Activated CD8-positive, alpha-beta memory T cell treated with anti-CD3 and anti-CD28 coated beads, Interleukin-2, amount 10 ng/mL, durations not matched to agents 7 days and 5 days (primary cell): Measurements from ENCODE around the gene PGPEP1. TPM values are rescaled to one million over a fixed set of nuclear protein-coding genes. Genes with fewer than 3 reads are reported as not detected.
"Not testable (repeated sequence)": the region's sequence is repeated elsewhere in the genome, so short reads cannot be mapped to it uniquely, and the experiment has no call there.

Experiments used
- ATAC-seq: fragments of 150-1000 bp; cut with Tn5 transposase; one replicate; pipeline ENCODE4 v1.10.0; 2021; ENCODE audit warnings: moderate library complexity
- CTCF ChIA-PET: fragments of 350-600 bp; sonication (Branson Sonifier 250); formaldehyde crosslinking; loops from one replicate; lab custom pipeline; 2021; ENCODE audit warnings: antibody characterized with exemption; lab: Charles Lee
- DNase-seq: peaks from one replicate; pipeline ENCODE4 v3.0.0-alpha.2; 2020
- H3K27ac Mint-ChIP-seq: one replicate; pipeline ENCODE4 v1.8.0; 2021; ENCODE audit warnings: mild to moderate bottlenecking, mixed read lengths
- H3K27me3 Mint-ChIP-seq: one replicate; pipeline ENCODE4 v1.8.0; 2021; ENCODE audit warnings: mixed read lengths
- H3K36me3 Mint-ChIP-seq: one replicate; pipeline ENCODE4 v1.8.0; 2021; ENCODE audit warnings: mild to moderate bottlenecking, mixed read lengths
- H3K4me1 Mint-ChIP-seq: one replicate; pipeline ENCODE4 v1.8.0; 2021; ENCODE audit warnings: mixed read lengths
- H3K4me3 Mint-ChIP-seq: one replicate; pipeline ENCODE4 v1.8.0; 2021; ENCODE audit warnings: mild to moderate bottlenecking, moderate library complexity, mixed read lengths
- H3K9me3 Mint-ChIP-seq: one replicate; pipeline ENCODE4 v1.8.0; 2022; ENCODE audit warnings: low read depth, mixed read lengths
- total RNA-seq, 2 experiments: library from RNA; stranded (reverse); gene quantifications; one replicate each; pipeline ENCODE4 v1.2.3, GENCODE V29; 2021

PGPEP1 gene
- total RNA-seq, 2 experiments from 2014 or later: 35.5 to 44.7 TPM

DNA sequence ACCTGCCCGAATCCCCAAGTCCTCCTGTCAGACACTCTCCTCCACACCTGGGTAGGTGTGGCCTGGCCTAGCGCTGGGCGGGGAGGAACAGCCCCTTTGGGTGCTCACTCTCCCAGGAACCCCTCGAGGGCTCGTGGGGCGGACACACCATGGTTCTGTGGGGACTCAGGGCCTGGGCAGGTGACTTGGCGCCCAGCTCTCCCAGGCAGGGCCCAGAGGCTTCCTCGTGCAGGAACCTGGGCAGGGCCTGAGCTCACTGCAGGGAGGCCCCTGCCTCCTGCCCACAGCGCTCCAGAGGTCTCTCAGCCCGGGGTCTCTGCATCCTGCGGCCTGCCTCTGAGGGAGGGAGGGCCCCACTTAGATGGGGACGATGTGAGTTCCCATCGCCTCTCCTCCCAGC is 29.4 kb upstream of the PGPEP1 start:
- H3K27me3 Mint-ChIP-seq: no peaks in the 10 kb centered on the region
- peaks cover 30% of the 10 kb centered on the region for H3K36me3 Mint-ChIP-seq
- CTCF ChIA-PET: interaction anchor here (3.2 to 17.3 kb wide), 2 partner anchors 11 to 30 kb away, joined by 16 to 399 read pairs; partner anchors contain the start of genes JUND and LSM4
- H3K9me3 Mint-ChIP-seq: no peaks in the 10 kb centered on the region
- H3K27ac Mint-ChIP-seq: peak overlapping the region; percentile 36
- no peak overlapping the region for H3K4me3 Mint-ChIP-seq
- DNase-seq (no peak), ATAC-seq (no peak)
- peaks cover 39% of the 10 kb centered on the region for H3K4me1 Mint-ChIP-seq

DNA sequence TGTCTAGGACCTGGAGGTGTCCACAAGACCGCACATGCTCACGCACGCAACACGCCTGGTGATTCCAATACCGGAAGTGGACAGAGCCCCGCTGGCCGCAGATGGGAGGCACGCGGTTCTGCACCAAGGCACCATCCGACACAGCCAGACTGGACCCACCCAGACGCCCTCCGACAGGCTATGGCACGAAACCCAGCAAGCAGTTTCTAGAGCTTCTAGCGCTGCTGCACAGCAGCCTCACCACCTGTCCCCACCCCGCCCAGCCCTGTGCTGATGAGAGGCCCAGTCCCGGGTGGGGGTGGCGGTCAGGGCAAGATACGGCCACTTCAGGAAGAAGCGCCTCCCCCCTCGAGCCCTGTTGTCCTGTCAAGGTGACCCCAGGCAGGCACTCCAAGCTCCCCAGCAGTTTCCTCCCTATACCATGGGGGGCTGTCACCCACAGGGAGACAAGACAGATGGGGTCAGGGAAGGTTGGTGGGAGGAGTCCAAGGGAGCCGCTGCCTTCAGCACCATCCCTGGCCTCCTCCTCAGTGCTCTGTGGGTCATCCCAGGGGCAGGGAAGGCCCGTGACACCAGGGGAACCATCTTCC is 28.8 kb upstream of the PGPEP1 start:
- no peaks in the 10 kb centered on the region for H3K27me3 Mint-ChIP-seq
- ATAC-seq (no peak), DNase-seq (no peak)
- peaks cover 32% of the 10 kb centered on the region for H3K36me3 Mint-ChIP-seq
- H3K9me3 Mint-ChIP-seq: no peaks in the 10 kb centered on the region
- H3K27ac Mint-ChIP-seq: no peak overlapping the region
- H3K4me3 Mint-ChIP-seq: no peak overlapping the region
- CTCF ChIA-PET: interaction anchor here (3.2 to 17.3 kb wide), 2 partner anchors 10 to 30 kb away, joined by 16 to 399 read pairs; partner anchors contain the start of genes JUND and LSM4
- H3K4me1 Mint-ChIP-seq: peaks cover 36% of the 10 kb centered on the region

DNA sequence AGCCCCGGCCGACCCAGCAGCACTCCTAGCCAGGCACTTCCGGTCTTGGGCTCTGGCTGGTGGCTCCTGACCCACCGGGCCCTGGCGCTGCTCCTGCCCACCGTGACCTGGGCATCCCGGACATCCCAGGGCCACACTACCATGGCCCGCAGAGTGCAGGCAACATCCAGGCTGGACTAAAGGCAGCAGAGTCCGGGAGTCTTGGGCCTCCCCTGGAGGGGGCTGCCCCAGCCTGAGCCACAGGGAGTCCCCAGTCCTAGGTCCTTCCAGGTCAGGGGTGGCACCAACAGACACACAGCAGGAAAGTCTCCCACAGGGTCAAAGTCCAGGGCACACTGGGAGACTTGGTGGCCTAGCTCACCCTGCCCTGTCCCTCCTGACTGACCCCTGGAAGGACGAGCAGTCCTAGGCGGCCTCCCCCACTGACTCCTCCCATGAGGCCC is 28.3 kb upstream of the PGPEP1 start:
- no peaks in the 10 kb centered on the region for H3K9me3 Mint-ChIP-seq
- H3K27ac Mint-ChIP-seq: no peak overlapping the region
- no peak for ATAC-seq
- H3K27me3 Mint-ChIP-seq: no peaks in the 10 kb centered on the region
- H3K4me3 Mint-ChIP-seq: no peak overlapping the region
- peaks cover 32% of the 10 kb centered on the region for H3K4me1 Mint-ChIP-seq
- H3K36me3 Mint-ChIP-seq: peaks cover 29% of the 10 kb centered on the region
- no peak for DNase-seq
- CTCF ChIA-PET: interaction anchor here (3.2 to 17.3 kb wide), 2 partner anchors 9 to 31 kb away, joined by 16 to 399 read pairs; partner anchors contain the start of genes JUND and LSM4

DNA sequence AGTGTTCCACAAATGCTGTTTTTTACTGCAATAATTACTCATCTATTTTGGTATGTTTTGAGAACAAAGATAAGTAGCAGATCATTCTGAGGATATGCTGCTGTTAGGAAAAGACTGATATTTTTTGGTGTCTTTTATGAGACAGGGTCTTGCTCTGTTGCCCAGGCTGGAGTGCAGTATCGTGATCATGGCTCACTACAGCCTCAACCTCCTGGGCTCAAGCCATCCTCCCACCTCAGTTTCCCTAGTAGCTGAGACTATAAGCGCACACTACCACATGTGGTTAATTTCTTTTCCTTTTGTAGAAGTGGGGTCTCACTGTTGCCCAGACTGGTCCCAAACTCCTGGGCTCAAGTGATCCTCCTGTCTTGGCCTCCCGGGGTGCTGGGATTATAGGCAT is 27.0 kb upstream of the PGPEP1 start:
- no peak for ATAC-seq
- Mint-ChIP-seq H3K36me3 (peaks cover 28% of the 10 kb centered on the region), H3K9me3 (no peaks in the 10 kb centered on the region), H3K4me1 (peaks cover 36% of the 10 kb centered on the region), H3K27me3 (no peaks in the 10 kb centered on the region), H3K4me3 (no peak overlapping the region), H3K27ac (peak overlapping the region; percentile 24)
- CTCF ChIA-PET: interaction anchor here (0.6 to 17.3 kb wide), 4 partner anchors 8 to 42 kb away, joined by 3 to 399 read pairs (median 5); partner anchors contain the start of gene JUND
- no peak for DNase-seq

DNA sequence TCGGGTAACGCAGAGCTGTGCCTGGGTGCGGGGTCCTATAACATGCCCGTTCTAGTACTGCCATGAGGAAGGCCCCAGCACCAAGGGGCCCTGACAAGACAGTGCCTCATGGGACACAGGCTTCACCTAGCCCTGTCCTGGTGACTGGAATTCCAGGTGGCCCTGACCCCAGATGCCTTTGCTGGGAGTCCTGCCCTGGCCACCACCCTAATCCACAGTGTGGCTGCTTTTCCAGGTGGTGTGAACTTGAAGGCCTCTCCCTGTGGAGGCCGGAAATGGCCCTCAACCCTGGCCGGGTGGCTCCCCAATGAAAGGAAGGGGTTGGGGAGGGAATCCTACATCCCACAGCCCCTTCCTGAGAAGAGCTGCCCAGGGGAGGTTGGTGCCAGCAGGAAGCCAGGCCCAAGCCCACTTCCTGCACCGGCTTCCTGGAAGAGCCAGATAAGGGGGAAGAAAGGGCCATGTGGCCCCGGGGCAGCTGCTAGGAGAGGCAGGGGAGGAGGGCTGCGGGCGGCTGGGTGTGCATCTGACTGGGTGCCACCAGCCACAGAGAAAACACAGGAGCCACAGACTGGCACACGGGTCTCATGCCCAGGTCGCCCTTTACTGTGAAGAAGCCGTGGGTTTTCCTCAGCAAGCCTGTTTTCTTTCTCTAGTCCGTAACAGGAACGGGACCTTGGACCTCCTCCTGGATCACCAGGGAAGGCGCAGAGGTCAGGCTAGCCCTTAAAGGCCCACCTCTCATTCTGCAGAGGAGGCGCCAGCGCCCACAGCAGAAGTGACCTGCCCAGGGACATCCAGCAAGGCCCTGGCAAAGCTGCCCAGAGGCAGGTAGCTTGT is 22.2 kb upstream of the PGPEP1 start:
- Mint-ChIP-seq H3K36me3 (peaks cover 41% of the 10 kb centered on the region), H3K4me3 (peak overlapping the region; percentile 47), H3K4me1 (peaks cover 66% of the 10 kb centered on the region), H3K27me3 (no peaks in the 10 kb centered on the region), H3K27ac (peak overlapping the region; percentile 95), H3K9me3 (no peaks in the 10 kb centered on the region)
- peak; percentile 71 for DNase-seq
- CTCF ChIA-PET: interaction anchor here (0.6 to 17.3 kb wide), 10 partner anchors 10 to 104 kb away, joined by 3 to 399 read pairs (median 4); partner anchors contain the start of gene JUND
- peak; percentile 45 for ATAC-seq

DNA sequence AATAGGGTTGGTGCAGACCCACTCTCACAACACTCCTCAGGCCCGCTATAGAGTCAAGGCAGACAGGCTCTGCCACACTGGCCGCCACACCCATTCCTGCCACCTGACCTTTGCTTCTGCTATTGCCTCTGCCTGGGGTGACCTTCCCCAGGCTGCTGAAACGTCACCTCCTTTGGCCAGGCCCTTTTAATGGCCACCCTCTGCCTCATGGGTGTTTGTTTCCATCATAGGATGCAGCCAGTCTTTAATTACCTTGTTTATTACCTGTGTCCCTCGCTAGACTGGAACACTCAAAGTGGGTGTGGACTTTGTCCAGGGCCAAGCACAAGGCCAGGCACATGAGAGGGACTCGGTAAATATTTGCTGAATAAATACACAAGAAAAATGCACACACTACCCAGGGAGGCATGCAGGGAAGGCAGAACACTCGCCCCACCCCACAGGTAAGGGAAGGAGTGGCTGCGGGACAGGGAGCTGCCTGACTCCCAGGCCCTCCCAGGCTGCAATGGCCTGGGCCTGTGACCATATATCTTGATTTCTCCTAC is 20.7 kb upstream of the PGPEP1 start:
- ATAC-seq: no peak
- Mint-ChIP-seq H3K4me3 (peak overlapping the region; percentile 7), H3K9me3 (no peaks in the 10 kb centered on the region), H3K27me3 (no peaks in the 10 kb centered on the region), H3K27ac (peak overlapping the region; percentile 97), H3K4me1 (peaks cover 70% of the 10 kb centered on the region), H3K36me3 (peaks cover 31% of the 10 kb centered on the region)
- CTCF ChIA-PET: interaction anchor here (0.7 to 17.3 kb wide), 6 partner anchors 8 to 68 kb away, joined by 3 to 399 read pairs (median 10); partner anchors contain the start of gene JUND
- no peak for DNase-seq

DNA sequence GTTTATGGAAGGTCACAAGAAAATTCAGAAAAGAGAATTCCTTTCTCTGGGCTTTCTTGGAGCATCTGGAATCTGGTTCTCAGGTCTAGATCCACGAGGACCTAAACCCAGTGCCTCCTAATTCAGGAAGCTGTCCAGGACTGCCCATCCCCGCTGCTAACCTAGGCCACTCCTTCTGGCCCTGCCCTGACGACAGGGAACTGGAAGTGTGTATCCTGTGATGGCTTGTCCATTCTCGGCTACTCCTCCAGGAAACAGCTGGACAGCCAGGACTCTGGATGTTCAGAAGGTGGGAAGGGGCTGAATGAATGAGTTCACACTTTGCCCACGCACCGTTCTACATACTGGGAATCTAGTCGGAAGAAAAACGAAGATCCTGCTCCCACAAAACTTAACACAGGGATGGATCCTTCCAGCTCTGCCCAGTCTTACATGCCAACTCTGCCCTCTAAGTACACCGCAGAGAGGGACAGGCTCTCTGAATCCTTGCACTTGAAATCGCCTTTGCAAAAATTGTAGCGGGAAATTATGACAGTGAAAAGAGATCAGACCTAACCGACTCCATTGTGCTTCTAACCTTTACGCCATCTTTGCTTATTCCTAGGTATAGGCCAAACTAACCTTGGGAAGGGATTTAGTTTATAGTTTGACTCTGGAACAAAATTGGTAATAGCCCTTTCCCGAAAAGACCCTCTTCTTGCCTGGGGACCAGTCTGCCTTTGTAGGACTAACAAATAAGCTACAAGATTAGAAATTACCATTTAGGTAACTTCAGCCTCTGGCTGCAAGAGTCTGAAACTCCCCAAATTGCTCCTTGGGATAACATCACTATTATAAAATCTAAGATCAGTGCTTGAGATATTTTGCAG is 19.3 kb upstream of the PGPEP1 start:
- Mint-ChIP-seq H3K9me3 (no peaks in the 10 kb centered on the region), H3K36me3 (peaks cover 26% of the 10 kb centered on the region), H3K4me3 (peak overlapping the region; percentile 92), H3K27me3 (no peaks in the 10 kb centered on the region), H3K27ac (peak overlapping the region; percentile 97), H3K4me1 (peaks cover 63% of the 10 kb centered on the region)
- ATAC-seq (no peak), DNase-seq (no peak)
- CTCF ChIA-PET: interaction anchor here (0.9 to 17.3 kb wide), 15 partner anchors 10 to 129 kb away, joined by 3 to 399 read pairs (median 7); partner anchors contain the start of genes IQCN, JUND and RAB3A

DNA sequence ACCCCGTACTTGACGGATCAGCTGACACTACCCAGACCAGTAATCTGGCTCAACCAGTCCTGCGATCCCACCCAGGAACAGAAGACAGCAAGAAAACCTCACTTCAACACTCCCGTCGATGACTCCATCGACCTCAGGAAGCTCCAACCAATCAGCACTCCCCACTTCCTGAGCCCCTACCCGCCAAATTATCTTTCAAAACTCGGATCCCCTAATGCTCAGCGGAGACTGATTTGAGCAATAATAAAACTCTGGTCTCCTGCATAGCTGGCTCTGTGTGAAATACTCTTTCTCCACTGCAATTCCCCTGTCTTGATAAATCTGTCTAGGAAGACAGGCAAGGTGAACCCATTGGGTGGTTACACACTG is 18.7 kb upstream of the PGPEP1 start:
- Mint-ChIP-seq H3K9me3 (no peaks in the 10 kb centered on the region), H3K27ac (peak overlapping the region; percentile 97), H3K36me3 (peaks cover 24% of the 10 kb centered on the region), H3K27me3 (no peaks in the 10 kb centered on the region), H3K4me1 (peaks cover 60% of the 10 kb centered on the region), H3K4me3 (peak overlapping the region; percentile 92)
- no peak for ATAC-seq
- CTCF ChIA-PET: interaction anchor here (0.7 to 17.3 kb wide), 14 partner anchors 10 to 130 kb away, joined by 3 to 399 read pairs (median 8); partner anchors contain the start of genes IQCN, JUND and RAB3A
- DNase-seq: peak; percentile 75

DNA sequence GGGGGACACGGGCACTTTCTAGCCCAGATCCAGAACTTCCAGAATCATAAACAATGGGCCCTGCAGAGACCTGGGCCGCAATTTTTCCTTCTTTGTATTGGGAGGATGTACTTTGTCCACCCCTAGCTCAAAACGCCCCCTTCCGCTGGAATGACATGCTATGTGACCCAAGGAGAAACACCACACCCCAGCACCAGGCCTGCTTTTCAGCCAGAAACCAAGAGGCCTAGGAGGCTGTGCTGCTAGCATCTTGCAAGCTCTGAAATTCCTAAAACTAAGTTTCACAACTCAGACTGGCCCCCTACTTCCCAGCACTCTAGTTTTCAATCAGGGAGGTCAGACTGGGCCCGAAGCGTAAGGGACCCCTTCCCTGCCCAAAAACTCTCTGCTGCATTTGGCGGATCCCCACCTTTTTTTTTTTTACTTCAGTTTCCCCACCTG is 18.1 kb upstream of the PGPEP1 start:
- Mint-ChIP-seq H3K4me3 (peak overlapping the region; percentile 92), H3K4me1 (peaks cover 60% of the 10 kb centered on the region), H3K27me3 (no peaks in the 10 kb centered on the region), H3K27ac (peak overlapping the region; percentile 97), H3K36me3 (peaks cover 24% of the 10 kb centered on the region), H3K9me3 (no peaks in the 10 kb centered on the region)
- peak; percentile 21 for ATAC-seq
- DNase-seq: peak; percentile 82
- CTCF ChIA-PET: interaction anchor here (0.6 to 17.3 kb wide), 21 partner anchors 11 to 236 kb away, joined by 3 to 399 read pairs (median 5); partner anchors contain the start of genes IL12RB1, IQCN, JUND and RAB3A

DNA sequence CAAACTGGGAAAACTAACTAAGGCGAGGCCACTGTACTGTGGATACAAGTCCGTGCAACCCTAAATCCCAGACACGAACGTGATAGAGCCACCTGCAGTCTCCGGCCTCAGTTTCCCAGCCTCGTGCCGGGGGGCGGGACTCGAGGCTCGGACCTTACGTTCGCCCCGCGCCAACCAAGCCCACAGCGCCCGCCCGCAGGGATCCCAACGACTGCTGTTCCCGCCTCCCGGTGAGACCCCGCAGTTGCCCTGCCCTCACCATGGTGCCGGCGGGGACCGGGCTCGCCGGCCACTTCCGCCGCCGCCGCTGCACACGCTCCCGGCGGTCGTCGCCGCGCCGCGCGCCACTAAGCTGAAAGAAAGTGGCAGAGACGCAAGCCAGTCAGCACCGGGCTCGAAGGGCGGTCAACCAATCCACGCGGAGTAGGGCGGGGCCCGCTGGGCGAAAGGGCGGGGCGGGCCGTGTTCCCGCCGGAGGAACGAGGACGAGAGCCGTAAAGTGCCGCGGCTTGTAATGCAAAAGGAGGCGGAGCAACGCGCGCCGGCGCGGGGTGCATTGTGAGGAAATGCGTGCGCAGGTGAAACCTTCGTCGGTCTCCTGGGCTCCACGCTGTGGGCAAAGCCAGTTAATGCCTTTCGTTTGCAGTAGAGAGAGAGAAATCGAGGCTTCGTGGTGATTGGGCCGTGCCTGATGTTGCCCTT is 17.5 kb upstream of the PGPEP1 start, which contains the start of gene LSM4:
Gene LSM4, minus strand, starts transcription at position 318 of the 702 bp plus-strand sequence. Its CDS starts 56 bp downstream, at position 262.
- CTCF ChIA-PET: interaction anchor here (0.6 to 17.3 kb wide), 19 partner anchors 12 to 237 kb away, joined by 3 to 399 read pairs (median 4); partner anchors contain the start of genes IL12RB1, IQCN, JUND and RAB3A
- H3K36me3 Mint-ChIP-seq: peaks cover 24% of the 10 kb centered on the region
- DNase-seq (peak; percentile 100), ATAC-seq (peak; percentile 95)
- peak within 1 kb of the TSS; percentile 97 for H3K27ac Mint-ChIP-seq
- no peaks in the 10 kb centered on the region for H3K9me3 Mint-ChIP-seq
- H3K27me3 Mint-ChIP-seq: no peaks in the 10 kb centered on the region
- H3K4me1 Mint-ChIP-seq: peaks cover 55% of the 10 kb centered on the region
- peak within 1 kb of the TSS; percentile 92 for H3K4me3 Mint-ChIP-seq

DNA sequence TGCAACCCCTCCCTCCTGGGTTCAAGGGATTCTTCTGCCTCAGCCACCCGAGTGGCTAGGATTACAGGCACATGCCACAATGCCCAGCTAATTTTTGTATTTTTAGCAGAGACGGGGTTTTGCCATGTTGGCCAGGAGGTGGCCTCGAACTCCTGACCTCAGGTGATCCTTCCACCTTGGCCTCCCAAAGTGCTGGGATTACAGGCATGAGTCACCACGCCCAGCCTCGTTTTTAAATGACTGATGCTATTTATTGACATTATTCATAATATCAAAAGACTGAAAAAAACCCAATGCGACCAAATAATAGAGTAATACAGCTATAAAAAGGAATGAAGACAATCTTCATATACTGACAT is 16.0 kb upstream of the PGPEP1 start:
- H3K27me3 Mint-ChIP-seq, H3K4me3 Mint-ChIP-seq, ATAC-seq, H3K9me3 Mint-ChIP-seq, DNase-seq: not testable (repeated sequence)
- Mint-ChIP-seq H3K36me3 (peaks cover 23% of the 10 kb centered on the region), H3K27ac (peak overlapping the region; percentile 97), H3K4me1 (peaks cover 53% of the 10 kb centered on the region)
- CTCF ChIA-PET: interaction anchor here (0.7 to 7.9 kb wide), 2 partner anchors 19 to 46 kb away, joined by 4 to 267 read pairs; partner anchors contain the start of gene JUND
